GM19463 (cell line): ENCODE results near the gene HOXC6.

Source experiments
- ATAC-seq: cut with Tn5 transposase; IDR thresholded peaks from one replicate; pipeline ENCODE4 v1.9.1; 2021; ENCODE audit warnings: mild to moderate bottlenecking, moderate library complexity; ENCODE audit not compliant: unreplicated experiment

HOXC6 gene

GRCh38 chr12:54025499-54026405 is 2.5 kb upstream of the HOXC6 start:
- ATAC-seq = no peak

- no peak for ATAC-seq
These were observed 1.4 kb upstream of the HOXC6 start for GRCh38 chr12:54026640-54027441.

GRCh38 chr12:54027442-54027786 is 826 bp upstream of the HOXC6 start:
- no peak for ATAC-seq

- no peak for ATAC-seq
These were observed 1.5 kb downstream of the HOXC6 start for GRCh38 chr12:54029529-54030441.

- no peak for ATAC-seq
These were observed 2.2 kb downstream of the HOXC6 start for GRCh38 chr12:54030442-54030801.

GRCh38 chr12:54030889-54031471 is 2.7 kb downstream of the HOXC6 start:
- ATAC-seq = no peak

- ATAC-seq = no peak
These were observed 3.2 kb downstream of the HOXC6 start for GRCh38 chr12:54031480-54031879.

GRCh38 chr12:54032086-54032619 is 3.9 kb downstream of the HOXC6 start:
- no peak for ATAC-seq

GRCh38 chr12:54032627-54033100 is 4.4 kb downstream of the HOXC6 start, which contains the start of gene HOXC5:
Gene HOXC5 (plus strand): TSS chr12:54033050. CDS start chr12:54033123, 73 bp downstream.
- no peak for ATAC-seq

GRCh38 chr12:54033106-54033979 is 5.1 kb downstream of the HOXC6 start:
- no peak for ATAC-seq

GRCh38 chr12:54033980-54034784 is 5.9 kb downstream of the HOXC6 start:
- no peak for ATAC-seq

GRCh38 chr12:54034785-54035310 is 6.6 kb downstream of the HOXC6 start:
- ATAC-seq = no peak

GRCh38 chr12:54035568-54036264 is 7.5 kb downstream of the HOXC6 start:
- ATAC-seq = no peak

GRCh38 chr12:54036620-54037359 is 8.6 kb downstream of the HOXC6 start:
- ATAC-seq = peak; percentile 66

GRCh38 chr12:54037360-54038283 is 9.4 kb downstream of the HOXC6 start:
- ATAC-seq = no peak
